HepG2 (cell line): ENCODE measurements around the gene CDX2. TPM values are rescaled to one million over a fixed set of nuclear protein-coding genes. Genes with fewer than 3 reads are reported as not detected.

Experiments used
- ATAD3A ChIP-seq: sonication (generic); formaldehyde crosslinking; IDR thresholded peaks from 2 replicates; pipeline ENCODE4 v1.4.0; 2020; ENCODE audit warnings: missing genetic modification reagents
- IKZF4 ChIP-seq: sonication (generic); formaldehyde crosslinking; IDR thresholded peaks from 2 replicates; pipeline ENCODE4 v1.5.1; 2020; ENCODE audit warnings: borderline replicate concordance, mild to moderate bottlenecking, low read depth, missing genetic modification reagents; ENCODE audit errors: not compliant biosample characterization
- KDM5A ChIP-seq: fragments of 200-600 bp; sonication (generic); IDR thresholded peaks from 2 replicates; pipeline ENCODE4 v1.7.0; 2018; ENCODE audit warnings: antibody characterized with exemption, mild to moderate bottlenecking, low read length, borderline replicate concordance
- KMT2A ChIP-seq: sonication (generic); formaldehyde crosslinking; IDR thresholded peaks from 2 replicates; pipeline ENCODE4 v1.4.0; 2020; ENCODE audit warnings: missing genetic modification reagents
- NBN ChIP-seq: fragments of 450-650 bp; conservative IDR thresholded peaks from 2 replicates; pipeline ENCODE4 v1.6.1; 2017
- NFYB ChIP-seq: sonication (generic); formaldehyde crosslinking; IDR thresholded peaks from 2 replicates; pipeline ENCODE4 v1.4.0; 2020; ENCODE audit warnings: missing genetic modification reagents
- ZNF24 ChIP-seq: fragments of 450-650 bp; IDR thresholded peaks from 2 replicates; pipeline ENCODE4 v1.6.1; 2017; ENCODE audit warnings: antibody characterized with exemption, mild to moderate bottlenecking
- ZNF775 ChIP-seq: sonication (generic); formaldehyde crosslinking; IDR thresholded peaks from 2 replicates; pipeline ENCODE4 v1.4.0; 2020; ENCODE audit warnings: missing genetic modification reagents, mild to moderate bottlenecking, moderate library complexity, borderline replicate concordance
- polyA plus RNA-seq, 8 experiments: library from polyadenylated mRNA; depleted of rRNA in 3 of 8; stranded (reverse) in 7 of 8; unstranded in 1 of 8; fragments of >200 nt; fragmentation: Illumina TruSeq in 4 of 8; extraction: Trizol in 4 of 8; gene quantifications; 2 replicates each; pipeline versions ENCODE4 v1.2.1 to v1.2.3, GENCODE V29; 2011 to 2016; ENCODE audit warnings: low read depth in 4 of 8, missing spikeins in 1 of 8, mixed read lengths in 1 of 8; ENCODE audit not compliant: insufficient read depth in 1 of 8
- total RNA-seq, 5 experiments: library from RNA; depleted of rRNA; stranded (reverse); fragments of >200 nt; fragmentation: Illumina TruSeq; extraction: Trizol; gene quantifications; 2 replicates each; pipeline ENCODE4 v1.2.3, GENCODE V29; 2016; ENCODE audit warnings: low read depth in 1 of 5
- TF ChIP-seq, protein P1 (sequence below): IDR thresholded peaks from 2 replicates; pipeline ENCODE4 v1.6.1; 2012; ENCODE audit warnings: low read length, improper control_type of control experiment
- TF ChIP-seq, protein P2 (sequence below): sonication (generic); formaldehyde crosslinking; IDR thresholded peaks from 2 replicates; pipeline ENCODE4 v1.9.0; 2022; ENCODE audit warnings: missing genetic modification reagents, mild to moderate bottlenecking, borderline replicate concordance
- TF ChIP-seq, protein P3 (sequence below): sonication (generic); formaldehyde crosslinking; IDR thresholded peaks from 2 replicates; pipeline ENCODE4 v1.4.0; 2020; ENCODE audit warnings: missing genetic modification reagents
- TF ChIP-seq, protein P4 (sequence below): sonication (generic); formaldehyde crosslinking; IDR thresholded peaks from 2 replicates; pipeline ENCODE4 v1.8.0; 2022; ENCODE audit warnings: low read depth, missing genetic modification reagents
- TF ChIP-seq, protein P5 (sequence below): sonication (generic); formaldehyde crosslinking; IDR thresholded peaks from 2 replicates; pipeline ENCODE4 v1.4.0; 2020; ENCODE audit warnings: mild to moderate bottlenecking, missing genetic modification reagents

The CDX2 gene
- total and polyA plus RNA-seq, 2 of the 13 experiments (the other 11 are each of a cell fraction or from before 2014, with no cell fraction given) = 0.04 TPM; not detected in 1

DNA sequence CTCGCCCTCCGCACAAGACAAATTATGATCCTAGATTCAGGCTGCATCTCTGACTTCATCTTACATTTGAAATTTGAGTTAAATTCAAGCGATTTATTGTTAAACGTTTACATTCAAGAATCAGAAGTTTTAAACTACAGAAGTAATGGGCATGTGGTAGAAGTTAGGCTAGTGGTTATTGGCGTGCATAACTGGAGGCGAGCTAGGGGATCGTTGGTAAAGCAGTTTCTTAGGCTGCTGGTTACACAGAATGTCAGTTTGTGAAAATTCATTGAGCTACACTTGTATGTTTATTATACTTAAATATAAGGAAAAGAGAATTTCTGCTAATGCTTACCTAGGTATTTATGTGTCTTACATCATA lies 733 bp upstream of the CDX2 start (continued):
- TF ChIP-seq, protein P1, sequence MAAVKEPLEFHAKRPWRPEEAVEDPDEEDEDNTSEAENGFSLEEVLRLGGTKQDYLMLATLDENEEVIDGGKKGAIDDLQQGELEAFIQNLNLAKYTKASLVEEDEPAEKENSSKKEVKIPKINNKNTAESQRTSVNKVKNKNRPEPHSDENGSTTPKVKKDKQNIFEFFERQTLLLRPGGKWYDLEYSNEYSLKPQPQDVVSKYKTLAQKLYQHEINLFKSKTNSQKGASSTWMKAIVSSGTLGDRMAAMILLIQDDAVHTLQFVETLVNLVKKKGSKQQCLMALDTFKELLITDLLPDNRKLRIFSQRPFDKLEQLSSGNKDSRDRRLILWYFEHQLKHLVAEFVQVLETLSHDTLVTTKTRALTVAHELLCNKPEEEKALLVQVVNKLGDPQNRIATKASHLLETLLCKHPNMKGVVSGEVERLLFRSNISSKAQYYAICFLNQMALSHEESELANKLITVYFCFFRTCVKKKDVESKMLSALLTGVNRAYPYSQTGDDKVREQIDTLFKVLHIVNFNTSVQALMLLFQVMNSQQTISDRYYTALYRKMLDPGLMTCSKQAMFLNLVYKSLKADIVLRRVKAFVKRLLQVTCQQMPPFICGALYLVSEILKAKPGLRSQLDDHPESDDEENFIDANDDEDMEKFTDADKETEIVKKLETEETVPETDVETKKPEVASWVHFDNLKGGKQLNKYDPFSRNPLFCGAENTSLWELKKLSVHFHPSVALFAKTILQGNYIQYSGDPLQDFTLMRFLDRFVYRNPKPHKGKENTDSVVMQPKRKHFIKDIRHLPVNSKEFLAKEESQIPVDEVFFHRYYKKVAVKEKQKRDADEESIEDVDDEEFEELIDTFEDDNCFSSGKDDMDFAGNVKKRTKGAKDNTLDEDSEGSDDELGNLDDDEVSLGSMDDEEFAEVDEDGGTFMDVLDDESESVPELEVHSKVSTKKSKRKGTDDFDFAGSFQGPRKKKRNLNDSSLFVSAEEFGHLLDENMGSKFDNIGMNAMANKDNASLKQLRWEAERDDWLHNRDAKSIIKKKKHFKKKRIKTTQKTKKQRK = no peak
- TF ChIP-seq ATAD3A (CRISPR knock-in tag) (no peak), IKZF4 (no peak), NBN (no peak), KDM5A (no peak), ZNF24 (no peak), ZNF775 (CRISPR knock-in tag) (no peak), NFYB (no peak), KMT2A (CRISPR knock-in tag) (no peak)
- TF ChIP-seq, protein P2, sequence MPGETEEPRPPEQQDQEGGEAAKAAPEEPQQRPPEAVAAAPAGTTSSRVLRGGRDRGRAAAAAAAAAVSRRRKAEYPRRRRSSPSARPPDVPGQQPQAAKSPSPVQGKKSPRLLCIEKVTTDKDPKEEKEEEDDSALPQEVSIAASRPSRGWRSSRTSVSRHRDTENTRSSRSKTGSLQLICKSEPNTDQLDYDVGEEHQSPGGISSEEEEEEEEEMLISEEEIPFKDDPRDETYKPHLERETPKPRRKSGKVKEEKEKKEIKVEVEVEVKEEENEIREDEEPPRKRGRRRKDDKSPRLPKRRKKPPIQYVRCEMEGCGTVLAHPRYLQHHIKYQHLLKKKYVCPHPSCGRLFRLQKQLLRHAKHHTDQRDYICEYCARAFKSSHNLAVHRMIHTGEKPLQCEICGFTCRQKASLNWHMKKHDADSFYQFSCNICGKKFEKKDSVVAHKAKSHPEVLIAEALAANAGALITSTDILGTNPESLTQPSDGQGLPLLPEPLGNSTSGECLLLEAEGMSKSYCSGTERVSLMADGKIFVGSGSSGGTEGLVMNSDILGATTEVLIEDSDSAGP (CRISPR knock-in tag) = no peak
- TF ChIP-seq, protein P3, sequence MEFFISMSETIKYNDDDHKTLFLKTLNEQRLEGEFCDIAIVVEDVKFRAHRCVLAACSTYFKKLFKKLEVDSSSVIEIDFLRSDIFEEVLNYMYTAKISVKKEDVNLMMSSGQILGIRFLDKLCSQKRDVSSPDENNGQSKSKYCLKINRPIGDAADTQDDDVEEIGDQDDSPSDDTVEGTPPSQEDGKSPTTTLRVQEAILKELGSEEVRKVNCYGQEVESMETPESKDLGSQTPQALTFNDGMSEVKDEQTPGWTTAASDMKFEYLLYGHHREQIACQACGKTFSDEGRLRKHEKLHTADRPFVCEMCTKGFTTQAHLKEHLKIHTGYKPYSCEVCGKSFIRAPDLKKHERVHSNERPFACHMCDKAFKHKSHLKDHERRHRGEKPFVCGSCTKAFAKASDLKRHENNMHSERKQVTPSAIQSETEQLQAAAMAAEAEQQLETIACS (CRISPR knock-in tag) = no peak
- TF ChIP-seq, protein P4, sequence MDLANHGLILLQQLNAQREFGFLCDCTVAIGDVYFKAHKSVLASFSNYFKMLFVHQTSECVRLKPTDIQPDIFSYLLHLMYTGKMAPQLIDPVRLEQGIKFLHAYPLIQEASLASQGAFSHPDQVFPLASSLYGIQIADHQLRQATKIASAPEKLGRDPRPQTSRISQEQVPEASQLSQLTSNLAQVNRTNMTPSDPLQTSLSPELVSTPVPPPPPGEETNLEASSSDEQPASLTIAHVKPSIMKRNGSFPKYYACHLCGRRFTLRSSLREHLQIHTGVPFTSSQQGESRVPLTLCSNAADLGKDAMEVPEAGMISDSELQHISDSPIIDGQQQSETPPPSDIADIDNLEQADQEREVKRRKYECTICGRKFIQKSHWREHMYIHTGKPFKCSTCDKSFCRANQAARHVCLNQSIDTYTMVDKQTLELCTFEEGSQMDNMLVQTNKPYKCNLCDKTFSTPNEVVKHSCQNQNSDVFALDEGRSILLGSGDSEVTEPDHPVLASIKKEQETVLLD (CRISPR knock-in tag) = no peak
- TF ChIP-seq, protein P5, sequence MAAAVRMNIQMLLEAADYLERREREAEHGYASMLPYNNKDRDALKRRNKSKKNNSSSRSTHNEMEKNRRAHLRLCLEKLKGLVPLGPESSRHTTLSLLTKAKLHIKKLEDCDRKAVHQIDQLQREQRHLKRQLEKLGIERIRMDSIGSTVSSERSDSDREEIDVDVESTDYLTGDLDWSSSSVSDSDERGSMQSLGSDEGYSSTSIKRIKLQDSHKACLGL (CRISPR knock-in tag) = no peak
- TF ChIP-seq, all 625 proteins: peak for 0
